ENCODE data around the gene WNT9A.
A peak's percentile ranks its signal among the peaks of the same experiment; 100 is the strongest.

Gene WNT9A

GRCh38 chr1:227954163-227954850, 6.6 kb upstream of the WNT9A start:
- no peak for DNase-seq

GRCh38 chr1:227953022-227953412, 5.3 kb upstream of the WNT9A start:
- DNase-seq, result peak; percentile 29

- DNase-seq, result no peak
Observed at GRCh38 chr1:227952374-227953021, 4.8 kb upstream of the WNT9A start.

GRCh38 chr1:227951624-227952373, 4.1 kb upstream of the WNT9A start:
- no peak for DNase-seq

GRCh38 chr1:227950735-227951346, 3.1 kb upstream of the WNT9A start:
- DNase-seq, result no peak

- no peak for DNase-seq
Observed at GRCh38 chr1:227949954-227950734, 2.4 kb upstream of the WNT9A start.

- no peak for DNase-seq
Observed at GRCh38 chr1:227949341-227949921, 1.7 kb upstream of the WNT9A start.

GRCh38 chr1:227948493-227949260, 945 bp upstream of the WNT9A start:
- no peak for DNase-seq

GRCh38 chr1:227947386-227947675, 401 bp downstream of the WNT9A start:
- no peak for DNase-seq

GRCh38 chr1:227946624-227947385, 927 bp downstream of the WNT9A start:
- DNase-seq, result peak; percentile 57

- DNase-seq, result peak; percentile 30
Observed at GRCh38 chr1:227945891-227946623, 1.7 kb downstream of the WNT9A start.

GRCh38 chr1:227944931-227945890, 2.5 kb downstream of the WNT9A start:
- no peak for DNase-seq

GRCh38 chr1:227944090-227944930, 3.4 kb downstream of the WNT9A start:
- DNase-seq, result no peak

- DNase-seq, result no peak
Observed at GRCh38 chr1:227943381-227944089, 4.2 kb downstream of the WNT9A start.

GRCh38 chr1:227942716-227943261, 4.9 kb downstream of the WNT9A start:
- DNase-seq, result no peak

GRCh38 chr1:227942021-227942715, 5.6 kb downstream of the WNT9A start:
- DNase-seq, result no peak

Measured in fibroblast of skin of scalp (primary cell).